Astrocyte (in vitro differentiated cells and primary cell): ENCODE results near the gene CA10. TPM values are rescaled to one million over a fixed set of nuclear protein-coding genes. Genes with fewer than 3 reads are reported as not detected.

Experiments used
- DNase-seq: peaks from one replicate; pipeline ENCODE4 v3.0.0-alpha.2; 2010; ENCODE audit warnings: low read depth
- FAIRE-seq: peaks from 2 replicates; lab custom pipeline; 2011; peaks lifted over from hg19 to GRCh38; lab: Jason Lieb, UNC
- H2AFZ ChIP-seq: 2 replicates; pipeline ENCODE4 v1.6.0; 2012; ENCODE audit warnings: low read depth, low read length, inconsistent platforms
- H3K27ac ChIP-seq: 2 replicates; pipeline ENCODE4 v1.5.1; 2011; ENCODE audit warnings: low read depth, low read length, inconsistent platforms
- H3K27me3 ChIP-seq: 2 replicates; pipeline ENCODE4 v1.6.0; 2011; ENCODE audit warnings: low read length, inconsistent platforms; ENCODE audit not compliant: insufficient read depth
- H3K36me3 ChIP-seq: 2 replicates; pipeline ENCODE4 v1.5.1; 2011; ENCODE audit warnings: low read length, inconsistent platforms; ENCODE audit not compliant: insufficient read depth
- H3K4me1 ChIP-seq: 2 replicates; pipeline ENCODE4 v1.5.1; 2011; ENCODE audit warnings: low read length, inconsistent platforms; ENCODE audit not compliant: insufficient read depth
- H3K4me2 ChIP-seq: 2 replicates; pipeline ENCODE4 v1.6.0; 2012; ENCODE audit warnings: low read length, inconsistent platforms
- H3K4me3 ChIP-seq: 2 replicates; pipeline ENCODE4 v1.5.1; 2011; ENCODE audit warnings: low read depth, mild to moderate bottlenecking, low read length, inconsistent platforms; ENCODE audit not compliant: insufficient read depth
- H3K79me2 ChIP-seq: 2 replicates; pipeline ENCODE4 v1.6.0; 2012; ENCODE audit warnings: mild to moderate bottlenecking, low read length, inconsistent platforms; ENCODE audit not compliant: insufficient read depth
- H3K9ac ChIP-seq: 2 replicates; pipeline ENCODE4 v1.6.0; 2012; ENCODE audit warnings: mild to moderate bottlenecking, low read length, inconsistent platforms
- H3K9me3 ChIP-seq: 2 replicates; pipeline ENCODE4 v1.5.1; 2012; ENCODE audit warnings: low read depth, mild to moderate bottlenecking, low read length, inconsistent platforms; ENCODE audit not compliant: insufficient read depth
- H4K20me1 ChIP-seq: 2 replicates; pipeline ENCODE4 v1.6.0; 2012; ENCODE audit warnings: low read length, inconsistent platforms; ENCODE audit not compliant: insufficient read depth
- H3K27ac Mint-ChIP-seq: one replicate; pipeline ENCODE4 v1.8.0; 2021; ENCODE audit warnings: mild to moderate bottlenecking, mixed read lengths; ENCODE audit not compliant: unreplicated experiment
- H3K27me3 Mint-ChIP-seq: one replicate; pipeline ENCODE4 v1.8.0; 2021; ENCODE audit warnings: low read depth, mixed read lengths; ENCODE audit not compliant: unreplicated experiment
- H3K36me3 Mint-ChIP-seq: one replicate; pipeline ENCODE4 v1.8.0; 2021; ENCODE audit warnings: low read depth, mixed read lengths; ENCODE audit not compliant: unreplicated experiment
- H3K4me1 Mint-ChIP-seq: one replicate; pipeline ENCODE4 v1.8.0; 2021; ENCODE audit warnings: low read depth, mixed read lengths; ENCODE audit not compliant: unreplicated experiment
- H3K4me3 Mint-ChIP-seq: one replicate; pipeline ENCODE4 v1.8.0; 2021; ENCODE audit warnings: mild to moderate bottlenecking, moderate library complexity, mixed read lengths; ENCODE audit not compliant: unreplicated experiment
- H3K9me3 Mint-ChIP-seq: one replicate; pipeline ENCODE4 v1.8.0; 2021; ENCODE audit warnings: mild to moderate bottlenecking, mixed read lengths; ENCODE audit not compliant: unreplicated experiment
- EZH2 ChIP-seq: IDR thresholded peaks from 2 replicates; pipeline ENCODE4 v1.6.1; 2012; ENCODE audit warnings: mild to moderate bottlenecking, low read length, inconsistent platforms; ENCODE audit not compliant: insufficient read depth
- total RNA-seq: library from RNA; stranded (reverse); gene quantifications from 2 replicates; pipeline ENCODE4 v1.2.1, GENCODE V29; 2021
- TF ChIP-seq, protein P1 (sequence below): IDR thresholded peaks from 2 replicates; pipeline ENCODE4 v1.5.1; 2011; ENCODE audit warnings: low read depth, mild to moderate bottlenecking, inconsistent platforms, low read length, moderate library complexity; ENCODE audit not compliant: insufficient read depth

Gene CA10
- total RNA-seq, 1 donor from 2014 or later = 0.43 TPM

DNA sequence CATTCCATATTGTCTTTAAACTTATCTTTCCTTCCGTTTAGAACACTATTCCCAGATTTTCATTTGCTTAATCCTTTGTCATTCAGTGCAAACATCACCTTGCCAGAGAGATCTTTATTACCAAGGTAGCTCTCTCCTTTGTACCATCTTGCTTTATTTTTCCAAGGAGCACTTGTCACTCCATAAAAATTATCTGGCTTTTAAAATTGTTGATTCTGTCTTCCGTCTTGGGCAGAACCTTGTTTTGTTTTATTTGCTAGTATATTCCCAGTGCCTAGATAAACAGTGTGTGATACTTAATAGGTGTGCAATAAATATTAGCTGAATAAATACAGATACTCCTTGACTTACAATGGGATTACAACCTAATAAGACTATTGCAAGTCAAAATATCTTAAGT, 570.5 kb downstream of the CA10 start:
- H3K9me3 Mint-ChIP-seq = peaks cover 5% of the 10 kb centered on the region
- H3K36me3 Mint-ChIP-seq = no peaks in the 10 kb centered on the region
- Histone ChIP-seq H3K27me3 (no peaks in the 10 kb centered on the region), H3K4me3 (no peak overlapping the region), H2AFZ (no peak overlapping the region), H3K27ac (no peak overlapping the region), H3K9ac (no peak overlapping the region), H3K79me2 (no peaks in the 10 kb centered on the region), H3K4me1 (no peaks in the 10 kb centered on the region), H3K36me3 (no peaks in the 10 kb centered on the region), H3K9me3 (no peaks in the 10 kb centered on the region), H4K20me1 (no peaks in the 10 kb centered on the region), H3K4me2 (no peak overlapping the region)
- no peak for DNase-seq
- H3K4me3 Mint-ChIP-seq = no peak overlapping the region
- peaks cover 4% of the 10 kb centered on the region for H3K27me3 Mint-ChIP-seq
- TF ChIP-seq, protein P1, sequence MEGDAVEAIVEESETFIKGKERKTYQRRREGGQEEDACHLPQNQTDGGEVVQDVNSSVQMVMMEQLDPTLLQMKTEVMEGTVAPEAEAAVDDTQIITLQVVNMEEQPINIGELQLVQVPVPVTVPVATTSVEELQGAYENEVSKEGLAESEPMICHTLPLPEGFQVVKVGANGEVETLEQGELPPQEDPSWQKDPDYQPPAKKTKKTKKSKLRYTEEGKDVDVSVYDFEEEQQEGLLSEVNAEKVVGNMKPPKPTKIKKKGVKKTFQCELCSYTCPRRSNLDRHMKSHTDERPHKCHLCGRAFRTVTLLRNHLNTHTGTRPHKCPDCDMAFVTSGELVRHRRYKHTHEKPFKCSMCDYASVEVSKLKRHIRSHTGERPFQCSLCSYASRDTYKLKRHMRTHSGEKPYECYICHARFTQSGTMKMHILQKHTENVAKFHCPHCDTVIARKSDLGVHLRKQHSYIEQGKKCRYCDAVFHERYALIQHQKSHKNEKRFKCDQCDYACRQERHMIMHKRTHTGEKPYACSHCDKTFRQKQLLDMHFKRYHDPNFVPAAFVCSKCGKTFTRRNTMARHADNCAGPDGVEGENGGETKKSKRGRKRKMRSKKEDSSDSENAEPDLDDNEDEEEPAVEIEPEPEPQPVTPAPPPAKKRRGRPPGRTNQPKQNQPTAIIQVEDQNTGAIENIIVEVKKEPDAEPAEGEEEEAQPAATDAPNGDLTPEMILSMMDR = no peak
- TF ChIP-seq EZH2 = no peak
- H3K4me1 Mint-ChIP-seq = no peaks in the 10 kb centered on the region
- no peak overlapping the region for H3K27ac Mint-ChIP-seq
- no peak for FAIRE-seq

DNA sequence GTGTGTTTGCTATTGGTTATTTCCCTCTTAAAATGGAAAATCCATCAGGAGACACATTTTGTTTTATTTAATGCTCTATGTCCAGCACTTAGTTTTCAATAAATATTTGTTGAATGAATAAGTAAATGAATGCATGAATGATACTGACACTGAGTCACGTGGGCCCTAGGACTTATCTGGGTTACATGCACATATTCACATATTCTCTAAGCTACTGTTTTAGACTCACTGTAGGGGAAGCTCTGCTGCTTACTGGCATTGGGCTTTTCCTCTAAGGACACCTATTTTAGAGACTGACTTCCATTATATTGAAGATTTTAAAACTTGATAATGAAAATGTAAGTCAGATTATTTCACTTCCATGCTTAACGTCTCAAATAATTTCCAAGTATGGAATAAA, 571.0 kb downstream of the CA10 start:
- no peak for FAIRE-seq
- H3K27me3 Mint-ChIP-seq = peaks cover 4% of the 10 kb centered on the region
- no peaks in the 10 kb centered on the region for H3K9me3 ChIP-seq
- no peak for DNase-seq
- H3K9ac ChIP-seq = no peak overlapping the region
- no peaks in the 10 kb centered on the region for H3K4me1 Mint-ChIP-seq
- no peak overlapping the region for H3K4me2 ChIP-seq
- no peak overlapping the region for H2AFZ ChIP-seq
- H3K27ac Mint-ChIP-seq = no peak overlapping the region
- TF ChIP-seq EZH2 = no peak
- TF ChIP-seq, protein P1 = no peak
- no peaks in the 10 kb centered on the region for H3K27me3 ChIP-seq
- no peak overlapping the region for H3K4me3 ChIP-seq
- no peaks in the 10 kb centered on the region for H3K4me1 ChIP-seq
- no peaks in the 10 kb centered on the region for H3K36me3 Mint-ChIP-seq
- no peaks in the 10 kb centered on the region for H3K79me2 ChIP-seq
- H3K27ac ChIP-seq = no peak overlapping the region
- H4K20me1 ChIP-seq = no peaks in the 10 kb centered on the region
- H3K9me3 Mint-ChIP-seq = peaks cover 5% of the 10 kb centered on the region
- H3K36me3 ChIP-seq = no peaks in the 10 kb centered on the region
- H3K4me3 Mint-ChIP-seq = no peak overlapping the region

DNA sequence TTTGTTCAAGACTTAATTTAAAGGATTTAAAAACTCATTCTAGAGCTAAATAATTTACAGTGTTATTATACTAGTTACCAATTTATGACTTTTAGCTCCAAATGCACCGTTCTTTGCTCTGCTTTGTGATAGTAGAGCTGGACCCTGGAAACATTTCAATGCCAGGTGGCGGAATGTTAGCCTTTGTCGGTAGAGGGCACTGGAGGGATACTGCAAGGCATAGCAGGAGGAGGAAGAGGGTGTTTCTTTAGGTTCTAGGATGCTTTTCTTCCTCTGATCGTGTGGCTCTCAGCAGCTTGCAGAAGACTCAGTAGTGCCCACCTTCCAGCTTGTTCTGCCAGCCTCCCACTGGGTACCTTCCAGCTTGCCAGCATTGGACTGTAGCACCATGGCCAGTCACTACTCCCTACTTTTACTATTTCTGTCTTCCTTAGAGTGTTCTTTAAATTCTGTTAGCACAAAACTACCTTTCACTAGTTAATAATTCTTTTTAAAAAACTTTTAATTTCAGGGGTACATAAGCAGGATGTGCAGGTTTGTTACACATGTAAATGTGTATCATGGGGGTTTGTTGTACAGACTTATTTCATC, 572.9 kb downstream of the CA10 start:
- FAIRE-seq (no peak), DNase-seq (no peak)
- H3K27me3 Mint-ChIP-seq = no peaks in the 10 kb centered on the region
- Histone ChIP-seq H2AFZ (no peak overlapping the region), H4K20me1 (no peaks in the 10 kb centered on the region), H3K4me1 (no peaks in the 10 kb centered on the region), H3K36me3 (no peaks in the 10 kb centered on the region), H3K9ac (no peak overlapping the region), H3K27ac (no peak overlapping the region), H3K79me2 (no peaks in the 10 kb centered on the region), H3K4me2 (no peak overlapping the region), H3K9me3 (no peaks in the 10 kb centered on the region), H3K27me3 (no peaks in the 10 kb centered on the region), H3K4me3 (no peak overlapping the region)
- H3K4me1 Mint-ChIP-seq = no peaks in the 10 kb centered on the region
- H3K27ac Mint-ChIP-seq = no peak overlapping the region
- no peak overlapping the region for H3K4me3 Mint-ChIP-seq
- no peaks in the 10 kb centered on the region for H3K36me3 Mint-ChIP-seq
- TF ChIP-seq EZH2 = no peak
- TF ChIP-seq, protein P1 = no peak
- peaks cover 5% of the 10 kb centered on the region for H3K9me3 Mint-ChIP-seq
